ENCODE results near the gene DCAKD.

The DCAKD gene

GRCh38 chr17:45011767-45012166 is 39.7 kb downstream of the DCAKD start:
- H3K4me1 ChIP-seq (ENCODE audit: control insufficient read depth, insufficient read depth, low read length) = peaks cover 10% of the 10 kb centered on the region
- no peak for DNase-seq (ENCODE audit: low read depth)
- H3K9ac ChIP-seq (ENCODE audit: low read length) = no peak overlapping the region
- no peaks in the 10 kb centered on the region for H3K36me3 ChIP-seq (ENCODE audit: control insufficient read depth, insufficient read depth, low read length, severe bottlenecking)
- H3K4me3 ChIP-seq (ENCODE audit: low read length) = no peak overlapping the region
- H3K27me3 ChIP-seq (replicated peaks; ENCODE audit: control insufficient read depth, insufficient read depth, low read length) = peaks cover 8% of the 10 kb centered on the region
- no peaks in the 10 kb centered on the region for H3K9me3 ChIP-seq (ENCODE audit: control insufficient read depth, low read length)

- no peak for DNase-seq (ENCODE audit: low read depth)
- H3K4me1 ChIP-seq (ENCODE audit: control insufficient read depth, insufficient read depth, low read length) = peaks cover 10% of the 10 kb centered on the region
These were observed 41.6 kb downstream of the DCAKD start for GRCh38 chr17:45009676-45010467.

GRCh38 chr17:45008216-45008615 is 43.2 kb downstream of the DCAKD start:
- Histone ChIP-seq H3K9ac (ENCODE audit: low read length) (no peak overlapping the region), H3K9me3 (ENCODE audit: control insufficient read depth, low read length) (no peaks in the 10 kb centered on the region), H3K27me3 (replicated peaks; ENCODE audit: control insufficient read depth, insufficient read depth, low read length) (peaks cover 20% of the 10 kb centered on the region), H3K4me3 (ENCODE audit: low read length) (no peak overlapping the region), H3K4me1 (ENCODE audit: control insufficient read depth, insufficient read depth, low read length) (peaks cover 8% of the 10 kb centered on the region), H3K36me3 (ENCODE audit: control insufficient read depth, insufficient read depth, low read length, severe bottlenecking) (no peaks in the 10 kb centered on the region)
- no peak for DNase-seq (ENCODE audit: low read depth)

More at GRCh38 chr17:45009676-45010467, 41.6 kb downstream of the DCAKD start:
- Histone ChIP-seq H3K4me3 (ENCODE audit: low read length) (no peak overlapping the region), H3K27me3 (replicated peaks; ENCODE audit: control insufficient read depth, insufficient read depth, low read length) (peaks cover 20% of the 10 kb centered on the region), H3K9me3 (ENCODE audit: control insufficient read depth, low read length) (no peaks in the 10 kb centered on the region), H3K36me3 (ENCODE audit: control insufficient read depth, insufficient read depth, low read length, severe bottlenecking) (no peaks in the 10 kb centered on the region), H3K9ac (ENCODE audit: low read length) (no peak overlapping the region)

- no peaks in the 10 kb centered on the region for H3K4me1 ChIP-seq (ENCODE audit: control insufficient read depth, insufficient read depth, low read length)
- H3K4me3 ChIP-seq (ENCODE audit: low read length) = no peak overlapping the region
- H3K36me3 ChIP-seq (ENCODE audit: control insufficient read depth, insufficient read depth, low read length, severe bottlenecking) = no peaks in the 10 kb centered on the region
- H3K27me3 ChIP-seq (replicated peaks; ENCODE audit: control insufficient read depth, insufficient read depth, low read length) = peaks cover 27% of the 10 kb centered on the region
- H3K9ac ChIP-seq (ENCODE audit: low read length) = no peak overlapping the region
- peak; percentile 13 for DNase-seq (ENCODE audit: low read depth)
- no peaks in the 10 kb centered on the region for H3K9me3 ChIP-seq (ENCODE audit: control insufficient read depth, low read length)
These were observed 44.4 kb downstream of the DCAKD start for GRCh38 chr17:45006927-45007461.

GRCh38 chr17:45005700-45006099 is 45.7 kb downstream of the DCAKD start:
- DNase-seq (ENCODE audit: low read depth) = no peak
- H3K36me3 ChIP-seq (ENCODE audit: control insufficient read depth, insufficient read depth, low read length, severe bottlenecking) = no peaks in the 10 kb centered on the region
- no peak overlapping the region for H3K4me3 ChIP-seq (ENCODE audit: low read length)
- H3K9me3 ChIP-seq (ENCODE audit: control insufficient read depth, low read length) = no peaks in the 10 kb centered on the region
- no peak overlapping the region for H3K9ac ChIP-seq (ENCODE audit: low read length)
- H3K4me1 ChIP-seq (ENCODE audit: control insufficient read depth, insufficient read depth, low read length) = no peaks in the 10 kb centered on the region
- peaks cover 27% of the 10 kb centered on the region for H3K27me3 ChIP-seq (replicated peaks; ENCODE audit: control insufficient read depth, insufficient read depth, low read length)

GRCh38 chr17:45004388-45004787 is 47.0 kb downstream of the DCAKD start:
- no peak for DNase-seq (ENCODE audit: low read depth)
- Histone ChIP-seq H3K4me1 (ENCODE audit: control insufficient read depth, insufficient read depth, low read length) (no peaks in the 10 kb centered on the region), H3K27me3 (replicated peaks; ENCODE audit: control insufficient read depth, insufficient read depth, low read length) (peaks cover 27% of the 10 kb centered on the region), H3K9ac (ENCODE audit: low read length) (no peak overlapping the region), H3K9me3 (ENCODE audit: control insufficient read depth, low read length) (peaks cover 5% of the 10 kb centered on the region), H3K4me3 (ENCODE audit: low read length) (no peak overlapping the region), H3K36me3 (ENCODE audit: control insufficient read depth, insufficient read depth, low read length, severe bottlenecking) (no peaks in the 10 kb centered on the region)

GRCh38 chr17:45003877-45004276 is 47.6 kb downstream of the DCAKD start:
- Histone ChIP-seq H3K4me3 (ENCODE audit: low read length) (no peak overlapping the region), H3K4me1 (ENCODE audit: control insufficient read depth, insufficient read depth, low read length) (no peaks in the 10 kb centered on the region), H3K9me3 (ENCODE audit: control insufficient read depth, low read length) (peaks cover 8% of the 10 kb centered on the region), H3K36me3 (ENCODE audit: control insufficient read depth, insufficient read depth, low read length, severe bottlenecking) (no peaks in the 10 kb centered on the region), H3K9ac (ENCODE audit: low read length) (no peak overlapping the region), H3K27me3 (replicated peaks; ENCODE audit: control insufficient read depth, insufficient read depth, low read length) (peaks cover 27% of the 10 kb centered on the region)
- DNase-seq (ENCODE audit: low read depth) = no peak

- Histone ChIP-seq H3K9me3 (ENCODE audit: control insufficient read depth, low read length) (peaks cover 8% of the 10 kb centered on the region), H3K9ac (ENCODE audit: low read length) (no peak overlapping the region), H3K4me1 (ENCODE audit: control insufficient read depth, insufficient read depth, low read length) (no peaks in the 10 kb centered on the region), H3K4me3 (ENCODE audit: low read length) (no peak overlapping the region), H3K27me3 (replicated peaks; ENCODE audit: control insufficient read depth, insufficient read depth, low read length) (peaks cover 41% of the 10 kb centered on the region), H3K36me3 (ENCODE audit: control insufficient read depth, insufficient read depth, low read length, severe bottlenecking) (no peaks in the 10 kb centered on the region)
- no peak for DNase-seq (ENCODE audit: low read depth)
These were observed 50.1 kb downstream of the DCAKD start for GRCh38 chr17:45001310-45001709.

GRCh38 chr17:44999433-44999832 is 52.0 kb downstream of the DCAKD start:
- no peak overlapping the region for H3K9ac ChIP-seq (ENCODE audit: low read length)
- DNase-seq (ENCODE audit: low read depth) = no peak
- no peaks in the 10 kb centered on the region for H3K36me3 ChIP-seq (ENCODE audit: control insufficient read depth, insufficient read depth, low read length, severe bottlenecking)
- no peak overlapping the region for H3K4me3 ChIP-seq (ENCODE audit: low read length)
- H3K9me3 ChIP-seq (ENCODE audit: control insufficient read depth, low read length) = peaks cover 8% of the 10 kb centered on the region
- H3K27me3 ChIP-seq (replicated peaks; ENCODE audit: control insufficient read depth, insufficient read depth, low read length) = peaks cover 43% of the 10 kb centered on the region
- H3K4me1 ChIP-seq (ENCODE audit: control insufficient read depth, insufficient read depth, low read length) = no peaks in the 10 kb centered on the region

GRCh38 chr17:44998646-44999045 is 52.8 kb downstream of the DCAKD start:
- no peak for DNase-seq (ENCODE audit: low read depth)
- H3K36me3 ChIP-seq (ENCODE audit: control insufficient read depth, insufficient read depth, low read length, severe bottlenecking) = no peaks in the 10 kb centered on the region
- no peak overlapping the region for H3K9ac ChIP-seq (ENCODE audit: low read length)
- peaks cover 8% of the 10 kb centered on the region for H3K9me3 ChIP-seq (ENCODE audit: control insufficient read depth, low read length)
- peaks cover 51% of the 10 kb centered on the region for H3K27me3 ChIP-seq (replicated peaks; ENCODE audit: control insufficient read depth, insufficient read depth, low read length)
- H3K4me3 ChIP-seq (ENCODE audit: low read length) = no peak overlapping the region
- no peaks in the 10 kb centered on the region for H3K4me1 ChIP-seq (ENCODE audit: control insufficient read depth, insufficient read depth, low read length)

GRCh38 chr17:44997733-44998520 is 53.5 kb downstream of the DCAKD start:
- Histone ChIP-seq H3K9ac (ENCODE audit: low read length) (no peak overlapping the region), H3K9me3 (ENCODE audit: control insufficient read depth, low read length) (peaks cover 8% of the 10 kb centered on the region), H3K36me3 (ENCODE audit: control insufficient read depth, insufficient read depth, low read length, severe bottlenecking) (no peaks in the 10 kb centered on the region), H3K4me1 (ENCODE audit: control insufficient read depth, insufficient read depth, low read length) (no peaks in the 10 kb centered on the region), H3K4me3 (ENCODE audit: low read length) (no peak overlapping the region), H3K27me3 (replicated peaks; ENCODE audit: control insufficient read depth, insufficient read depth, low read length) (peaks cover 50% of the 10 kb centered on the region)
- DNase-seq (ENCODE audit: low read depth) = peak; percentile 43
